Kidney (tissue), 14 donors: ENCODE results near the gene INTS1. TPM values are rescaled to one million over a fixed set of nuclear protein-coding genes. Genes with fewer than 3 reads are reported as not detected.
A peak's percentile ranks its signal among the peaks of the same experiment; 100 is the strongest.

ENCODE experiments used
- DNase-seq, 5 donors: peaks; one replicate each; pipeline ENCODE4 v3.0.0-alpha.2; 2013 to 2020
- FAIRE-seq: peaks from 2 replicates; lab custom pipeline; 2012; peaks lifted over from hg19 to GRCh38; lab: Jason Lieb, UNC
- H3K27ac ChIP-seq, 2 donors: one replicate each; pipeline ENCODE4 v1.7.0; 2013; ENCODE audit warnings: low read depth in 2 of 2, low read length in 2 of 2, inconsistent platforms in 1 of 2
- H3K27me3 ChIP-seq: one replicate; pipeline ENCODE4 v1.7.1; 2013; ENCODE audit warnings: low read length, inconsistent platforms; ENCODE audit not compliant: control insufficient read depth, insufficient read depth
- H3K36me3 ChIP-seq, 3 donors: one replicate each; pipeline versions ENCODE4 v1.7.0 to v1.7.1; 2013; ENCODE audit warnings: low read length in 3 of 3, control low read depth in 1 of 3, inconsistent platforms in 1 of 3; ENCODE audit not compliant: insufficient read depth in 3 of 3, control insufficient read depth in 2 of 3
- H3K4me1 ChIP-seq, 3 donors: one replicate each; pipeline versions ENCODE4 v1.7.0 to v1.7.1; 2013; ENCODE audit warnings: low read length in 3 of 3, inconsistent platforms in 1 of 3, low read depth in 1 of 3; ENCODE audit not compliant: control insufficient read depth in 2 of 3, insufficient read depth in 2 of 3
- H3K4me3 ChIP-seq, 3 donors: one replicate each; pipeline versions ENCODE4 v1.7.0 to v1.8.1; 2013; ENCODE audit warnings: low read length in 3 of 3, control low read depth in 1 of 3, inconsistent platforms in 1 of 3
- H3K9ac ChIP-seq, 3 donors: one replicate each; pipeline versions ENCODE4 v1.7.0 to v1.7.1; 2013; ENCODE audit warnings: low read length in 3 of 3, control low read depth in 1 of 3, inconsistent platforms in 1 of 3
- H3K9me3 ChIP-seq, 3 donors: one replicate each; pipeline versions ENCODE4 v1.7.0 to v1.7.1; 2013; ENCODE audit warnings: low read length in 3 of 3, control low read depth in 1 of 3, inconsistent platforms in 1 of 3; ENCODE audit not compliant: control insufficient read depth in 2 of 3, insufficient read depth in 1 of 3
- CTCF ChIP-seq: IDR thresholded peaks from 3 replicates; pipeline ENCODE4 v1.5.1; 2012; ENCODE audit warnings: mild to moderate bottlenecking, moderate library complexity, borderline replicate concordance; ENCODE audit not compliant: insufficient read depth; ENCODE audit errors: extremely low read depth
- intact Hi-C: fragments of 100-400 bp; cut with DNase I; formaldehyde crosslinking; loops from one replicate; pipeline ENCODE4 v1.11.1; 2022
- polyA plus RNA-seq: library from polyadenylated mRNA; stranded (reverse); fragments of 350-450 nt; fragmentation: Illumina TruSeq; extraction: RNeasy Lipid Tissue Mini Kit (QIAGEN cat#74804); gene quantifications from one replicate; pipeline ENCODE4 v1.2.3, GENCODE V29; 2014; ENCODE audit warnings: low read depth, low replicate concordance; ENCODE audit not compliant: insufficient read depth
- total RNA-seq: library from RNA; stranded (reverse); fragmentation: NEBNext Ultra II Directional; extraction: Animal tissue kit (Norgen Biotek cat#: 25700); gene quantifications from one replicate; pipeline ENCODE4 v1.2.1, GENCODE V29; 2021
- donor health status: control.
- donor health status: control.
- donor health status: control.
- donor health status: control.
- donor health status: control.
- donor health status: DM: yes; HTN: yes; CAD: no.
- donor health status: Normal renal cell carcinoma (clear cell type).

INTS1 gene
- total and polyA plus RNA-seq, 2 donors from 2014 or later = 62.8 to 91.3 TPM

GRCh38 chr7:1536455-1536742 lies 32.2 kb upstream of the INTS1 start:
- peak overlapping the region in 2 of 3 donors; percentile 63 to 84 for H3K9ac ChIP-seq
- H3K4me3 ChIP-seq = peak overlapping the region in 2 of 3 donors; percentile 18 to 22
- peak overlapping the region; percentile 99 to 100 for H3K27ac ChIP-seq
- no peaks in the 10 kb centered on the region for H3K9me3 ChIP-seq
- intact Hi-C loops = no loop called here
- FAIRE-seq = no peak
- TF ChIP-seq CTCF = no peak
- H3K36me3 ChIP-seq = peaks cover 0 to 12% (median 0%) of the 10 kb centered on the region in 3 donors
- H3K4me1 ChIP-seq = peaks cover 0 to 34% (median 22%) of the 10 kb centered on the region in 3 donors
- H3K27me3 ChIP-seq = no peaks in the 10 kb centered on the region
- no peak for DNase-seq

GRCh38 chr7:1535701-1536454 lies 31.7 kb upstream of the INTS1 start:
- Histone ChIP-seq H3K27me3 (no peaks in the 10 kb centered on the region), H3K36me3 (peaks cover 0 to 12% (median 0%) of the 10 kb centered on the region in 3 donors), H3K27ac (peak overlapping the region; percentile 99 to 100), H3K9me3 (no peaks in the 10 kb centered on the region), H3K4me3 (peak overlapping the region in 1 of 3 donors; percentile 22), H3K9ac (peak overlapping the region in 2 of 3 donors; percentile 63 to 84), H3K4me1 (peaks cover 0 to 35% (median 22%) of the 10 kb centered on the region in 3 donors)
- intact Hi-C loops = no loop called here
- TF ChIP-seq CTCF = no peak
- DNase-seq (peak in 2 of 5 donors; percentile 61 to 81), FAIRE-seq (no peak)

- Histone ChIP-seq H3K9me3 (no peaks in the 10 kb centered on the region), H3K4me1 (peaks cover 0 to 35% (median 22%) of the 10 kb centered on the region in 3 donors), H3K4me3 (no peak overlapping the region), H3K9ac (peak overlapping the region in 1 of 3 donors; percentile 46), H3K27ac (peak overlapping the region; percentile 8 to 63), H3K27me3 (no peaks in the 10 kb centered on the region), H3K36me3 (peaks cover 0 to 12% (median 0%) of the 10 kb centered on the region in 3 donors)
- FAIRE-seq (no peak), DNase-seq (peak in 2 of 5 donors; percentile 50 to 73)
- no peak for TF ChIP-seq CTCF
- intact Hi-C loops = no loop called here
Observed at GRCh38 chr7:1535100-1535458, 30.9 kb upstream of the INTS1 start.
